ENCODE data around the gene SLC13A2. TPM values are rescaled to one million over a fixed set of nuclear protein-coding genes. Genes with fewer than 3 reads are reported as not detected.

SLC13A2 gene
- total and polyA plus RNA-seq, 9 of the 15 experiments (the other 6 are each of a cell fraction or from before 2014, with no cell fraction given) = 0.13 TPM; not detected in 8

DNA sequence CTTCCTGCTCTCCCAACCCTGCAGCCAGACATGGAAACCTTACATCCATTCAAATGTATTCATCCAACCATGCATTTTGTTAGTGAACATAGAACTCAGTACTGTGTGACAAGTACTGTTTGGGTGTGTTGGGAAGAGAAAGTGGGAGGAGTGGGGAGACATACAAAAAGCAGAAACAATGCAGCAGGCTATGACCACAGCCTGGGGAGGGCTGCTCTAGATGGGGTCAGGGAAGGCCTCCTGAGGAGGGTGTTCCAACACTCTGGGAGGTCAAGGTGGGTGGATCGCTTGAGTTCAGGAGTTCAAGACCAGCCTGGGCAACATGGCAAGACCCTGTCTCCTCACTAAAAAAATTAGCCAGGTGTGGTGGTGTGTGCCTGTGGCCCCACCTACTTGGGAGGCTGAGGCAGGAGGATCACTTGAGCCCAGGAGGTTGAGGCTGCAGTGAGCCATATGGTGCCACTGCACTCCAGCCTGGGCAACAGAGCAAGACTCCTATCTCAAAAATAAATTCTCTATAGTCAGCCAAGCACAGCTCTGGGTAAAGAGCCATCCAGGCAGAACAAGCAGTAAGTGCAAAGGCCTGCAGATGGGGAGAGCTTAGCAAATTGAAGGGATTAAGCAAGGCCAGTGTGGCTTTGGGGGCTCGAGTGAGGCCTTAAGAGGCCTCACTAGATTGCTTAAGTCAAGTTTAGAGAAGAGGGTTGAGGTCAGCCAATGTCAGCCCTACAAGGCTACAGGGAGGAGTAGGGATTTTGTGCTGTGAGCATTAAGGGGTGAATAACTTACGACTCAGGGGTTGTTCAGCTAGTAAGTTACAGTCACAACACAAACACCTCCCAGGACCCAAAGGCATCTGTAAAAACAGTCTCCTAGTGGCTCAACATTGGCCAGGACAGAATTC lies 5.5 kb downstream of the SLC13A2 start:
- no TSS peak for BruUV-seq (replicated peaks)
- H3K9me1 ChIP-seq (ENCODE audit: control insufficient read depth, insufficient read depth, low read length) = no peaks in the 10 kb centered on the region
- 6% methylated on average over 3 of the region's 3 CpGs for WGBS (ENCODE audit: insufficient coverage, low coverage, missing lambda C conversion rate)
- H3K4me3 ChIP-seq = no peak overlapping the region
- ATAC-seq (no peak), FAIRE-seq (no peak), DNase-seq (ENCODE audit: extremely low read depth in 1 of 4, low spot score in 3 of 4) (no peak)
- H3K27ac ChIP-seq (ENCODE audit: extremely low read depth, low read depth, low read length) = no peak overlapping the region
- H3K79me2 ChIP-seq (ENCODE audit: control insufficient read depth, insufficient read depth, low read length) = no peaks in the 10 kb centered on the region
- no peaks in the 10 kb centered on the region for H3K9me3 ChIP-seq (replicated peaks; ENCODE audit: control insufficient read depth, insufficient read depth, low read depth, low read length)
- peaks cover 0 to 11% of the 10 kb centered on the region in 2 experiments; a peak in 4 of 5 replicates for H3K4me1 ChIP-seq (replicated peaks in 1 of 2; ENCODE audit: control insufficient read depth in 2 of 2, insufficient read depth in 2 of 2, low read length in 2 of 2)
- ChIA-PET POLR2A (interaction anchor here (0.9 to 1.0 kb wide), 2 partner anchors 9 to 23 kb away, joined by 3 read pairs; no protein-coding TSS in a partner anchor), CTCF (ENCODE audit: low intra/inter-chr PET ratio) (no interaction called here)
- in situ Hi-C loops (cut with MboI) (no loop called here), intact Hi-C loops (cut with micrococcal nuclease) (no loop called here)
- H2AFZ ChIP-seq (ENCODE audit: low read depth, low read length) = no peak overlapping the region
- H3K27me3 ChIP-seq (ENCODE audit: control insufficient read depth in 2 of 2, insufficient read depth in 2 of 2, low read length in 2 of 2) = peaks cover 11 to 57% of the 10 kb centered on the region in 2 experiments; a peak in 4 of 5 replicates
- H3K4me2 ChIP-seq (ENCODE audit: insufficient read depth, low read length) = no peak overlapping the region
- H3K9ac ChIP-seq (ENCODE audit: insufficient read depth in 1 of 2, low read depth in 2 of 2, low read length in 2 of 2) = no peak overlapping the region
- H3K36me3 ChIP-seq (ENCODE audit: control insufficient read depth, insufficient read depth, low read length) = no peaks in the 10 kb centered on the region
- H4K20me1 ChIP-seq (replicated peaks; ENCODE audit: control insufficient read depth, insufficient read depth, low read length) = peaks cover 3% of the 10 kb centered on the region; the same call in 1 of the 2 replicates
- TF ChIP-seq SNRNP70 (optimal IDR thresholded peaks at IDR 0.05; ENCODE audit: low read depth, low read length) = no peak
- no peak for TF ChIP-seq PTBP1 (IDR thresholded peaks at IDR 0.05; ENCODE audit: low read depth, low read length)
- TF ChIP-seq, protein P1, sequence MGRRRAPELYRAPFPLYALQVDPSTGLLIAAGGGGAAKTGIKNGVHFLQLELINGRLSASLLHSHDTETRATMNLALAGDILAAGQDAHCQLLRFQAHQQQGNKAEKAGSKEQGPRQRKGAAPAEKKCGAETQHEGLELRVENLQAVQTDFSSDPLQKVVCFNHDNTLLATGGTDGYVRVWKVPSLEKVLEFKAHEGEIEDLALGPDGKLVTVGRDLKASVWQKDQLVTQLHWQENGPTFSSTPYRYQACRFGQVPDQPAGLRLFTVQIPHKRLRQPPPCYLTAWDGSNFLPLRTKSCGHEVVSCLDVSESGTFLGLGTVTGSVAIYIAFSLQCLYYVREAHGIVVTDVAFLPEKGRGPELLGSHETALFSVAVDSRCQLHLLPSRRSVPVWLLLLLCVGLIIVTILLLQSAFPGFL (CRISPR knock-in tag; IDR thresholded peaks at IDR 0.05) = no peak
- no peak for TF ChIP-seq BCL6 (CRISPR knock-in tag; IDR thresholded peaks at IDR 0.05)
- no peak for TF ChIP-seq ZNF232 (CRISPR knock-in tag; IDR thresholded peaks at IDR 0.05)
- no peak for TF ChIP-seq WHSC1 (IDR thresholded peaks at IDR 0.05; ENCODE audit: low read length)
- TF ChIP-seq IFI16 (CRISPR knock-in tag; IDR thresholded peaks at IDR 0.05) = no peak
- TF ChIP-seq CBX2 (IDR thresholded peaks at IDR 0.05; ENCODE audit: insufficient read depth, low read length, poor library complexity, severe bottlenecking) = no peak
- no peak for TF ChIP-seq ZBTB1 (CRISPR knock-in tag; IDR thresholded peaks at IDR 0.05; ENCODE audit: borderline replicate concordance, low read depth)
- TF ChIP-seq ZNF12 (CRISPR knock-in tag; IDR thresholded peaks at IDR 0.05) = no peak
- TF ChIP-seq, protein P2, sequence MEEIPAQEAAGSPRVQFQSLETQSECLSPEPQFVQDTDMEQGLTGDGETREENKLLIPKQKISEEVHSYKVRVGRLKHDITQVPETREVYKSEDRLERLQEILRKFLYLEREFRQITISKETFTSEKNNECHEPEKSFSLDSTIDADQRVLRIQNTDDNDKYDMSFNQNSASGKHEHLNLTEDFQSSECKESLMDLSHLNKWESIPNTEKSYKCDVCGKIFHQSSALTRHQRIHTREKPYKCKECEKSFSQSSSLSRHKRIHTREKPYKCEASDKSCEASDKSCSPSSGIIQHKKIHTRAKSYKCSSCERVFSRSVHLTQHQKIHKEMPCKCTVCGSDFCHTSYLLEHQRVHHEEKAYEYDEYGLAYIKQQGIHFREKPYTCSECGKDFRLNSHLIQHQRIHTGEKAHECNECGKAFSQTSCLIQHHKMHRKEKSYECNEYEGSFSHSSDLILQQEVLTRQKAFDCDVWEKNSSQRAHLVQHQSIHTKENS (CRISPR knock-in tag; IDR thresholded peaks at IDR 0.05) = no peak
- TF ChIP-seq, protein P3, sequence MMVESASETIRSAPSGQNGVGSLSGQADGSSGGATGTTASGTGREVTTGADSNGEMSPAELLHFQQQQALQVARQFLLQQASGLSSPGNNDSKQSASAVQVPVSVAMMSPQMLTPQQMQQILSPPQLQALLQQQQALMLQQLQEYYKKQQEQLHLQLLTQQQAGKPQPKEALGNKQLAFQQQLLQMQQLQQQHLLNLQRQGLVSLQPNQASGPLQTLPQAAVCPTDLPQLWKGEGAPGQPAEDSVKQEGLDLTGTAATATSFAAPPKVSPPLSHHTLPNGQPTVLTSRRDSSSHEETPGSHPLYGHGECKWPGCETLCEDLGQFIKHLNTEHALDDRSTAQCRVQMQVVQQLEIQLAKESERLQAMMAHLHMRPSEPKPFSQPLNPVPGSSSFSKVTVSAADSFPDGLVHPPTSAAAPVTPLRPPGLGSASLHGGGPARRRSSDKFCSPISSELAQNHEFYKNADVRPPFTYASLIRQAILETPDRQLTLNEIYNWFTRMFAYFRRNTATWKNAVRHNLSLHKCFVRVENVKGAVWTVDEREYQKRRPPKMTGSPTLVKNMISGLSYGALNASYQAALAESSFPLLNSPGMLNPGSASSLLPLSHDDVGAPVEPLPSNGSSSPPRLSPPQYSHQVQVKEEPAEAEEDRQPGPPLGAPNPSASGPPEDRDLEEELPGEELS (CRISPR knock-in tag; IDR thresholded peaks at IDR 0.05; ENCODE audit: borderline replicate concordance) = no peak
- no peak for TF ChIP-seq ADNP (tag; IDR thresholded peaks at IDR 0.05)
- TF ChIP-seq ZNF384 (IDR thresholded peaks at IDR 0.05; ENCODE audit: low read depth, low read length) = no peak
- TF ChIP-seq, protein P4, sequence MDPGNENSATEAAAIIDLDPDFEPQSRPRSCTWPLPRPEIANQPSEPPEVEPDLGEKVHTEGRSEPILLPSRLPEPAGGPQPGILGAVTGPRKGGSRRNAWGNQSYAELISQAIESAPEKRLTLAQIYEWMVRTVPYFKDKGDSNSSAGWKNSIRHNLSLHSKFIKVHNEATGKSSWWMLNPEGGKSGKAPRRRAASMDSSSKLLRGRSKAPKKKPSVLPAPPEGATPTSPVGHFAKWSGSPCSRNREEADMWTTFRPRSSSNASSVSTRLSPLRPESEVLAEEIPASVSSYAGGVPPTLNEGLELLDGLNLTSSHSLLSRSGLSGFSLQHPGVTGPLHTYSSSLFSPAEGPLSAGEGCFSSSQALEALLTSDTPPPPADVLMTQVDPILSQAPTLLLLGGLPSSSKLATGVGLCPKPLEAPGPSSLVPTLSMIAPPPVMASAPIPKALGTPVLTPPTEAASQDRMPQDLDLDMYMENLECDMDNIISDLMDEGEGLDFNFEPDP (CRISPR knock-in tag; IDR thresholded peaks at IDR 0.05) = no peak
- TF ChIP-seq RBM39 (optimal IDR thresholded peaks at IDR 0.05; ENCODE audit: low read depth, low read length) = no peak
- no peak for TF ChIP-seq NCOA1 (IDR thresholded peaks at IDR 0.05; ENCODE audit: low read depth)
